NCI-H2107 (cell line): ENCODE data around the gene LIF.

Experiments
- DNase-seq: peaks from one replicate; lab custom pipeline; 2025; lab: John Stamatoyannopoulos, UW

LIF gene

DNA sequence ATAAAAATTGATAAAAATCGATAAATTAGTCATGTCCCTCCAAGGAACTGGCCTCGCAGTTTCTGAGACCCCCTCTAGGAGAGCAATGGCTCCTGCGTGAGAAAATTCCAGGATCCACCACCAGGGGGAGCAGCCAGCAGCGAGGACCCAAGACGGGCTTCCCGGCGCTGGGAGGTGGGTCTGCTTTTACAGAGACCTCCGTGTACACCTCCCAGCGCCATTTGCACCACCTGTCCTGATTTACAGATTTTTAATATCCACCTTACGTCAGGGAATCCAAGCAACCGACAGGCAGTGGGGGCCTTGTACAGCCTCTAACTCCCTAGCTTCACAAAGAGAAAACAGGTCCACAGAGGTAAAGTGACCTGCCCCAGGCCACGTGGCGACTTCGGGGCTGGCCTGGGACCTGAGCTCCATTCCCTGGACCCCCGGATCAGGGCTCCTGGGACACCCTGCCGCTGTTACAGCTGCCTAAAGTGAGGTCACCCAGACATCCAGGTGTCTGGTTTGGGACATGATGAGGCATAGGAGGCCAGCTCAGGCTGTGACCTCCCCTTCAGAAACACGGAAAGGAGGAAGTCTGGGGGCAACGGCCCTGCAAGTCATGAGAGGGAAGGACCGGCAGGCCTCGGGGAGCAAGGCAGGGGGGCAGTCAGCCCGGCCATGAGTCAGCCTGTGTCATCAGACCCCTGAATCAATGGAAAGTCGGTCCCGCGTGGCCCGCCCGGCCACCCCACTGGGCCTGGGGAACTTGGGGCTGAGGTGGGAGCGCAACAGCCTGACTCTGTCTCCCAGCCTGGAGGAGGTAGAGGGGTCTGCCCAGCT, 16.6 kb upstream of the LIF start:
- DNase-seq, result peak; percentile 24

DNA sequence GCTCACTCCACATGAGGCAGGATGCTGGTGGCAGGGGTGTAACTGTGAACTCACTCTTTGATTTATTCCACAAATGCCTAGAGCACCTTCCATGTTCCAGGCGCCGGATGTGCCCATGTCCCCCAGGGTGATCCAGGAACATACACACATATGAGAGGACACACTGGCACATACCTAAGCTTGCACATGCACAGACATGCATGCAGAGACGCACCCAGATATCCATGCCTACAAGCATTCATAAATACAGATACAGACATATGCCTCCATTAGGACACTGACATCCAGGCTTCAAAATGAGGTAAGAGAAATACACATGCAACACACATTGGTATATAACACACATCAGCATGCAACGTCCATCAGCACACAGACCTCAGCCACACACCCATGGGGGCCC, 15.6 kb upstream of the LIF start:
- no peak for DNase-seq

DNA sequence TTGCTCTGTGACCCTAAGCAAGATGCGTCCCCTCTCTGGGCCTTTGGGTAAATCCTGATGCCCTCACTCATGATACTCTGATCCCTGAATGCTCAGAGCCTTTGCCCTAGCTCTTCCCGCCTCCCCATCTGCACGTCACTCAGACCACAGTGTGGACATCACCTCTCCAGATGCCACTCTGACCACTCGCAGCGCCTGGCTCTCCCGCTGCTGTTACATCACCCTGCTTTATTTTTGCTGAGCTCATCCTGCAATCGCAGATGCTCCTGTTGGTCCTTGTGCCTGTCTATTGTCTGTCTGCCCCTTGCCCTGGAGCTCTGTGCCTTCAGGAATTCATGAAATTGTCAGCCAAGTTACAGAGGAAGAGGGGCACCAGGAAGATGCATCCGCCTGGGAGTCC, 14.6 kb upstream of the LIF start:
- no peak for DNase-seq

DNA sequence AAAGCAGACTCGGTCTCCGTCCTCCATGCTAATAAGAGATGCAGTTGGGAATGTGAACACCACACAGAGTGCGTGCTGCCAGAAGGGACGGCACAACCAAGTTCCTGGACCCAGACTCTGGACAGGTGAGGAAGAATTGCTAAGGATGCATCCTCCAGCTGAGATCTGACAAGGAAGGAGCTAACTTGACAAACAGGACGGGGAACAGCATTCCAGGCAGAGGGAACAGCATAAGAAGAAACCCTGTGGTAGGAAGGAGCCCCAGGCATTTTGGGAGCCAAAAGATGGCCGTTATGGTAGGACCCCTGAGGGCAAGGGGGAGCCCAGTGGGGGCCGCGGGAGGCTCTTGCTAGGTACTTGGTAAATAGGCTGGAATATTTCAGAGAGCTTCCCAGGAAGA, 14.1 kb upstream of the LIF start:
- no peak for DNase-seq

DNA sequence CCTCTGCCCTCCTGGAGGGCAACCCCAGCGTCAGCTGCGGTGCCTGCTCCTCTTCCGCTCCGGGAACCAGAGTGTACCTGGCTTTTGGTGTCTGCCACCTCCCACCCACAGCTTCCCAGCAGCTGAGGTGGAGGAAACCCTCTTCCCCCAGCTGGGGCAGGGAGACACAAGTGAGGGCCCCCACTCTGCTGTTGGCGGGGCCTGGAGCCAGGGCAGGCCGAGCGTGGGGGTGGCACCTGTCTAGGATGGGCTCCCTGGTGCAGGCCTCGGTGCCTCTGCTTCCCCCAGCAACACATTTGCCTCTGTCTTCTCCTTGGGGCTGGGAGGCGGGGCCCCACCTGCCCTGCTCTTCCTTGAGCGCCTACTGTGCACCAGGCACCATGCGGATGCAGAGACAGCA, 13.7 kb upstream of the LIF start:
- DNase-seq, result no peak

DNA sequence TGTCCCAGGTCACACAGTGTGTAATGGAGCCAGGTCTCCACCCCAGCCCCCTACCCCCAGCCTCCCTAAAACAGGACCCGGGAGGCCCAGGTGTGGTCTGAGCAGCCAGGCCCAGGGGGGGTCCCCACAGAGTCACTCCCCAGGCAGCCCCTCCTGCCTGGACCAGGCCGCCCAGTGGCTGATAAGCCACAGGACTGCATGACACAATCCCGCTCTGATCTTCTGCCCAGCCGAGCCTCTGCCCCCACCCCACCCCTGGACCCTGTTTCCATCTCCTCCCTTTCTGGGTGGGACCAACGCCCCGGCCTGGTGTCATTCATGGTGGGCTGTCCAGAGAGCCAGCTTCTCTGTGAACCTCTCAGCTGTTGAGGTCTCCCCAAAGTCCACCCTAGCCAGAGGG, 7.8 kb upstream of the LIF start:
- no peak for DNase-seq

DNA sequence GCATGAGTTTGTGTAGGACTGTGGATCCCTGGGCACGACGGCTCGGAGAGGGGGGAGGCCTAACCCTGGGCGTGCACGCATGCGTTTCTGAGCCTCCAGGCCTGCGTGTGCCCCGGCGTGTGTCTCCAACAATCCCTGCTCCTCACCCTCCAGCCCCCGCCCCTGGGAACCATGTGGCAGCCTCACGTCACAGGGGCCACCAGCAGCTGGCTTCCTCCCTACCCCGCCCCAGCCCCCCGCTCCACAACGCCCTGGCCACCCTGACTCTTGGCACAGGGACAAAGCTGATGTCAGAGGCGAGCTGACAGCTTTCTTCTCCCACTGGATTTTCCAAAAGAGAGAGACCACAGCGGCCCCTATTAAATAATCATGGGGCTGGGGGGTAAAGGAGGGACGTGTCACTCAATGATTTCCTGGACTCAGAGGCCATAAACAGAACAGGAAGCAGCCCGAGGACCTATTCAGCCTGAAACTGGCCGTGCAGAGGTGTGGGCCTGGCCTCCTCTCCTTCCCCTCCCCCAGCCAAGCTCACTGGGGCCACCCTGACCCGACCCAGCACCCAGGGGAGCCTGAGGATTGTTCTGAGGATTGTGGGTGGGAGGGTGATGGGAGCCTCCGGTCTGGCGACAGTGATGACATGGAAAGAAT, 6.8 kb upstream of the LIF start:
- peak; percentile 22 for DNase-seq

DNA sequence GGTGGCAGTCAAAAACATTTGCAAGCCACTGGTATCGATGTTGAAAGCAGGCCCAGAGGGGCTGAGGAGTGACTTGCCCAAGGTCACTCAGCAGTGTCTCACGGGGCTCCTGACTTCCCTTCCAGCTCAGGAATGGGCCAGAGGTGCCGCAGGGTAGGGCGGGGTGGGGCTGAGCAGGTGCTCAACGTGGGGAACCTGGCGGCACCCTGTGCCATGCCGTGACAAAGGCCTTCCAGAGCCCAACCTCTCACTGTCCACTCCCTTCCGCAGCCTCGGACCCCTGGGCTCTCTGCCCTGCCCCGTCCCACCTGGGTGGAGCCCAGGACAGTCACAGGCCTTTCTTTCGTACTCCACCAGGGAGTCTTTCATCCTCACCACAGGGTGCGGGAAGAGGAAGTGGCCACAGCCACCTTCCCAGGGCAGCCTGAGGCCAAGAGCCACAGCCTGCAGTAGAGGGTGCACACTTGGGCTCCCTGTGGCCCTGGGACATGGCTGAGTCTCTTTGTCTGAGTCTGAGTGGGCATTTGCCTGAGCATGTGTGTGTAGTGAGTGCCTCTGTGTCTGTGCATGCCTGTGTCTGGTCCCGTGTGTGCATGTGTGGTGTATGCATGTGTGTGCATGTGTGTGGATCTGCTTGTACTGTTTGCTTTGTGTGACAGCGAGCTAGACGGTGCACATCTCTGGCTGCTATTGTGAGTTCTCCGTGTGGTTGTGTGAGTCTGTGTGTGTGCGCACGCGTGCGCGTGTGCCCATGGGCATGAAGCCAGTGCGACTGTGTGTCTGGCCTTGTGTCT, 6.0 kb upstream of the LIF start:
- DNase-seq, result no peak

DNA sequence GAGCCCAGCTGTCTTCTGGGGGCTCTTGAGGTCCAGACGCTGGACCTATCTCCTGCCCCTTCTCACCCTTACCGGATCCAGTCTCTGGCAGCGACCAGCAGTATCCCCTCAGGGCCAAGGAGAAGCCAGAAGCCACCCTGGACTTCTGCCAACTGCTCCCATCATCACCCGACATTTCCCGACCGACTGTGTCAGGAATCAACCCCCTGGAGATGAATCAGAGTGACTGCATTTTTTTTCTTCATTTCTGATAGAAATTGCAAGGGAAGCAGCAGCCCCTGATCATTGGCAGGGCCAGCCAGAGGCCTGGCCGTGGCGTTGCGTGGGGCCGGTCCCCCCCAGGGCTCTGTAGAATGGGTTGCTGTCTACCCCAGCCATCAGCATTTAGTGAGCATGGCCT, 5.2 kb upstream of the LIF start:
- DNase-seq, result no peak

DNA sequence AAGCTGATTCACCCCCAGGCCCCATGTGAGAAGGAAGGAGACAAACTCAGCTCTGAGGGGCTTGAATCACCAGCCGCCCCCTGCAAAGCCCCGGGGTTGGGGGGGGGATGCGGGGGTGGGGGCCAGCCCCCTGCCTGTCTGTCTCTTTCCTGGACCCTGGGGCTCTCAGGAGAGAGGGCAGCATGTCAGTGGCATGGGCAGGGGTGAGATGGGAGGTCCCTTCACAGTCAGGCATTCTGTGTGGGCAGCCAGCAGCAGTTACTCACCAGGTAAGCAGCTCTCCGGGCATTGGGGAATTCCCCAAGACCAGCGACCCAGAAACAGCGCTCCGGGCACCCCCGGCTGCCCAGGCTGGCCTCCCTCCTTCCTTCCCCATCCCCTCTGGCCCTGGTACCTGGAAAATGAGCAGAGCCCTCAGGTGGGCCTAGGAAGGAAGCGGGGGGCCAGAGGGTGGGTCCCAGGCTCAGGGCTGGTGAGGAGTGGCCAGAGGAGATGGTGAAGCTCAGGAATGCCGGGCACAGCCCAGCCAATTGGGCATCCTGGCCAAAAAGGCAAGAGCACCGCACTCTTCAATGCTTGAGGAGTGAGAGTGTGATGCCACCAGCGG, 4.2 kb upstream of the LIF start:
- DNase-seq, result no peak

DNA sequence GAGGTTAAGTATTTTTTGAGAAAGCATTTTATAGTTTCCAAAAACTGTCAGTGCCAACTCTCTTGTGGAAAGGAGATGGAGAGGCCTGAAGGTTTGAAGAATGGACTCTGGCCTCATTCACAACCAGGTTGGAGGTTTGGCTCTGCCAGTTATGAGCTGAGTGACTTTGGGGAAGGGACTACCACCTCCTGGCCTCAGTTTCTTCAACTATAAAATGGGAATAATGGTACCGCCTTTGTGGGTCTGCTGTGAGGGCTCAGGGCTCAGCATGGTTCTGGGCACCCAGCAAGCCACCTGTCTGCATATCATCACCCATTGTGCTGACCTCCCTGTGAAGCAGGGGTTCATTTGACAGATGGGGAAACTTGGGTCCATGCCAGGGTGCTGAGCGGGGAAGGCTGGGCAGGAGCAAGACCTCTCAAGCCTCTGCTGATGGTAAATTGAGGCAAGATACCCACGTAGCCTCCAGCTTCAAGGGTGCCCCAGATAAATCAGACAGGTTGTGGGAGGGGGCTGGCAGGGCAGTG, 3.5 kb upstream of the LIF start:
- DNase-seq, result no peak

DNA sequence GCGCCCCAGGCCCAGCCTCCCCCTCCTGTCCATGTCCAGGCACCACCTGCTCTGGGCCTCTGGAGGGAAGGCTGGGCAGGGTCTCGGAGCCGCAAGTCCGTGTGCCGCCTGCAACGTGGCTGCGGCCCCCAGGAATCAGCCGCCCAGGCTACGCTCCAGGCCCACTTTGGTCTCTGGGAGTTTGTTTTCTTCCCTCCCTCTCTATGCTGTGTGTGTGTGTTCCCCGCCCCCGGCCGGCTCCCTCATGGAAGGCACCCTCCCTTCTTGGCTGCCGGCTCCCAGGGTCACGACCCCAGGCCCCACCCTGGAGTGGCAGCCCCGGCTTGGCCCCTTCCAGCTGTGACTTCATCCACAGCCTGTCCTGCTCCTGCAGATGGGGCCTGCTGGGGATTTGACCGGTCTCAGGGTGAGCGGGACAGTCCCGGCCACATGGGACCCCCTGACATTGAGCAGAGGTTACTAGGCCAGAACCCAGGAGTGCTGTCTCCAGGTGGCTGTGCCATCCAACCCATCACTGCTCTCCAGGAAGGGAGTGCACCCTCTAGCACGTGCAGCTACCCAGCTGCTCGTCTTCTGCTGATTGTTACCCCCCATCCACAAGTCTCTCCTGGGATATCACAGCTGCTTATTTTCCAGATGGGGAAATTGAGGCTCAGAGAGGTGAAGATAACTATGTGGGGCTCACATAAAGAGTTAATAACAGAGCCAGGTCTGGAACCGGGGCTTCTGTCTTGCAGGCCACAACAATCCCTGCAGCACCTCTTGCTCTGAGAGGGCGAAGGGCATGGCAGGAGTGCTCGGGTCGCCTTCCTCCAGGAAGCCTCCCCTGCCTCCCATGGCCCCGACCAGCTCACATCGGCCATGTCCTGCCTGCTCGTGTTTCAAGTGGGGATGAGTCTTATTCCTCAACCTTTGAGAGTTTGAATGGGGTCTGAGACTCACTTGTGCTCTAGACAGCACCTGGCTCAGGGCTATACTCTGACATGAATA, 2.8 kb upstream of the LIF start:
- no peak for DNase-seq

DNA sequence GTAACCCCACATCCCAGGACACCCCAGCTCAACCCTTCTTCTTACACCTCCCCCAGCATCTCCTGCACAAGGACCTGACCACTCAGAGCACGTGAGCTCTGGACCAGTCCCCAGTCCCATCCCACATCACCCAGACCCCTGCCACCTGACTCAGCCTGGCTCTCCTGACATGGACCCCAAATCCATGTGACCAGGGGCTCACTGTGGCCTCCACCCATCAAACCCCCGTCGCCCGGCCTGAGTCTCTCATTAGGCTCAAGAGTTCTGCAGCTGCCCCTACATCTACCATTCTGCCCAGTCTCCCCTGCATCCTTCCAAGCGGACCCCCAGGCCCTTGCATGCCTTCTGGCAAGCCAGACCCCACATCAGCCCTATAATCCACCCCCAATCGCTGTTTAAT, 1.9 kb upstream of the LIF start:
- DNase-seq, result no peak

DNA sequence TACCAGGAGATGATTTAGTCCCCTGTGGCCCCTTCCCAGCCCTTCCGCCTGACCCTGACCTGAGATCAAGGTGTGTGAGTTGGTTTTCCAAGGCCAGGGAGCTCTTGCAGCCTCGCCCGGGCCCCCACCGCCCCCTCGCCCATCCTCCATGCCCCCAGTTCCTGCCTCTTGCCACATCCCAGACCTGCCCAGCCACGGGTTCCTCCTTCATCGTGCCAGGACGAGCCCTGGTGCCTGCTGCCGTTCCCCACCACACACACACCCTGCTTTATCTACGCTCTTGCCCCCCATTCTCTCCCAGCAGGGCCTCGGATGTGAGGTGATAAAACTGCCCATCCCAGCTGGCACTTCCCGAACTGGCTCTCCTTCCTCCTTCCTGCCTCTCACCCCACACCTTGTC, 1.4 kb upstream of the LIF start:
- no peak for DNase-seq

DNA sequence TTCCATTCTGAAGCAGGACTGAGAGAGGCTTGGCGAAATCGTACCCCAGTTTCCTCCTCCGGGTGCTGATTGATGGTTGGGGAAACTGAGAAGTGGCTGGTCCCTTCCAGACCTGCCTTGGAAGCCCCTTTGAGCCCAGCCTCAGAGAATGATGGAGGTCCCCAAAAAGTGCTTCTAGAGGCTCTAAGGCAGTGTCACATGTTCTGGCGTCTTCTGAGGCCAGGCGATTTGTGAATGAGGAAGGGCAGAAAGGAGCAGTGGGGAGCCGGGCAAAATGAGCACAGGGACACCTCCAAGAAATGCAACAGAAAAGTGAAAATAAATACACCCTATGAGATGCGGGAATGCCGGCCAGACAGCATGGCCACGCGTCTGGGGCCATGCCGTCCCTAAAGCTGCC, 1.0 kb upstream of the LIF start:
- DNase-seq, result no peak

DNA sequence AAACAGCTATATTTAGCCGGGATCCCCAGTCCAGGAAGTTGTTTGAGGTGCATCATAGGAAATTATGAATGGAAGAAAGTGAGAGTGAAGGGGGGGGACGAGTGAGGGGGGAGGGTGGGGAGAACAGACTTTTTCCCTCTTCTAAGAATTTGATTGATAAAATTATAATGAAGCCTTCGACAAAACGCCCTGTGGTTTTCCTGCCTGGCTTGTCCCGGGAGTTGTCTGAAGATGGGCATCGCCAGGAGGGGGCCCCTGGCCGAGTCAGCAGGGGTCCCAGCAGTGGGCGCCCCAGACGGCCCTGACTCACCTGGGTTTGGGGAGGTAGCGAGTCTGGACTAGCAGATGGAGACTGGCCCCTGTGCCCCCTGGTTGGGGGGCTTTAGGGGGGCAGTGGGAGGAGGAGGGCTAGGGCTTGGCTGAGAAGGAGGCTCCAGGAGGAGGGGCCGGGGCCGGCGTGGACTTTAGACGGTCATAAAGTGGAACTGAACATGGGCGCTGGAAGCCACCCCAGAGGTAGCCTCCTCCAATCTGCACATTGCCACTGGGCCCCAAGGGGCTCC, 336 bp upstream of the LIF start:
- no peak for DNase-seq

DNA sequence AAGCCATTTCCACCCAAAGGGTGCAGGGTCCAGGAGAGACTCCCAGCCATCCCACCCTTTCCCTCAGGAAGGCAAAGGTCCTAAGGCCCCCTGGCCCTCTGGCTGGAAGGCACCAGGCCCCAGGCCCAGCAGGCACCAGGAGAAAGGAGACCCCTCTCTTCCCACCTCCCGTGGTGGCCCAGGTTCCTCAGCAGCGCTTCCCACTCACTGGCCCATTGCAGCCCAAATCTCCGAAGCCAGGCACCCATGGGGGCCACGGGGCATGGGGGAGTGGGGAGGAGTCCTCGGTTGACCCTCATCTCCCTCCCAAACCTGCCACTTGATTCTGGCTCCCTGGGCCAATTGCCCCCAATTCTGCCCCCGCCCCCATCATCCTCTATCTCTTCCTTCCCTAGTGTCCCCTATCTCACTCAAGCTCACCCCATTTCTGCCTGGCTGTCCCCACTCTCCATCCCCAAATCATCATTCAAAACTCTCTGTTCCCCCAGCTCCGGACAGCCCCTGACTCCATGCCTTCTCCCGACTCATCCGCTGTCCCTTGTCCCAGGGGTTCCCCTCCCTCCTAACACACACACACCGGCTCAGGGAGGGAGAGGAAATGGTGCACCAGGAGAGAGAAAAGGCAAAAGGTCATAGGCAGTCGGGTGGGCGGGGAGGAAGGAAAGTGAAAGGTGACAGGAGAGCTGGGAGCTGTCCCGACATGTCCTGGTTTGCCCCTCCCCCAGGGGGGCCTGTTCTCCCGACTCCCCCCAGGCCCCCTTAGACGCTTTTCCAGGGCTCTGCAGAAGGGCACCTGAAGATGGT, 1.2 kb downstream of the LIF start:
- DNase-seq, result no peak

DNA sequence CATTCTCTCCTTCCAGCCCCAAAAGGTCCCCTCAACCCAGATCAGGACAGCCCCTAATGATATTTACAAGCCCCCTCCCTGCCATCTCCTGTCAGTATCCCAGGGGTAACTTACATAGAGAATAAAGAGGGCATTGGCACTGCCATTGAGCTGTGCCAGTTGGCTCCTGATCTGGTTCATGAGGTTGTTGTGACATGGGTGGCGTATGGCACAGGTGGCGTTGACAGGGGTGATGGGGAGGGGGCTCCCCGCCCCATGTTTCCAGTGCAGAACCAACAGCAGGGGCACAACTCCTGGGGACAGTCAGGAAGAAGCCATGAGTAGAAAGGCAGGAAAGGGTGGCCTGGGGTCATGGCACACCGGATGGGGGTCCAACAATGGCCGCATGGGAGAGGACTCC, 1.9 kb downstream of the LIF start:
- no peak for DNase-seq

DNA sequence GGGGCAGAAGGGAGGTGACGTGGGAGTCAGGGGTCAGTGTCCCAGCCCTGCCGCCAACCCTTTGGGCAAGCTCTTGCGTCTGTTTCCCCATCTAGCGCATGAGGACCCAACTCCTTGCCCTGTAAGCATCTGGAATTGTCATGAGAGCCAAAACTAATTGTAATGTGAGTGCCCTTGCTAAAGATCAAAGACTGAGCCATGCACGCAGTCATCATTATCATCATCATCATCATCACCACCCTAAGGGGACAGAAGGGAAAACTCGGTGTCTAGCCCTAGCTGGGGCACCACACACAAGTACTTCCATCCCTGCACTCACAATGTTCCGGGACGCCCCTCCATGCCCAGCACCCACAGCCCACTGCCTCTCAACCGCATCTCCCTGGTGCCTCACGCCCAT, 2.5 kb downstream of the LIF start:
- no peak for DNase-seq

DNA sequence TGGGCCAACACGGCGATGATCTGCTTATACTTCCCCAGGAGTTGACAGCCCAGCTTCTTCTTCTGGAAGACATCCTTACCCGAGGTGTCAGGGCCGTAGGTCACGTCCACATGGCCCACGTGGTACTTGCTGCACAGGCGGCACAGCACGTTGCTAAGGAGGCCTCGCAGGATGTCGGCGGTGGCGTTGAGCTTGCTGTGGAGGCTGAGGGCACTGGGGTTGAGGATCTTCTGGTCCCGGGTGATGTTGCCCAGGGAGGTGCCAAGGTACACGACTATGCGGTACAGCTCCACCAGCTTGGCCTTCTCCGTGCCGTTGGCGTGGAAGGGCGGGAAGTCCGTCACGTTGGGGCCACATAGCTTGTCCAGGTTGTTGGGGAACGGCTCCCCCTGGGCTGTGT, 2.9 kb downstream of the LIF start:
- no peak for DNase-seq
